ENCODE results near the gene USP9X.

DNA sequence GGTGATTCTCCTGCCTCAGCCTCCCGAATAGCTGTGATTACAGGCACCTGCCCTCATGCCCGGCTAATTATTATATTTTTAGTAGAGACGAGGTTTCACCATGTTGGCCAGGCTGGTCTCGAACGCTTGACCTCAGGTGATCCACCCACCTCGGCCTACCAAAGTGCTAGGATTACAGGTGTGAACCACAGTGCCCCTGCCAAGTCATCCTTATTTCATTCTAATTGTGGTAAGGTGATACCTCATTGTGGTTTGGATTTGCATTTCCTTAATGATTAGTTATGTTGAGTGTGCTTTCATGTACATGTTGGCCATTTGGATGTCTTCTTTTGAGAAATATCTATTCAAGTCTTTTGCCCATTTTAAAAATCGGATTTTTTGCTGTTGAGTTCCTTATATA is 93.0 kb downstream of the USP9X start:
- TF ChIP-seq, protein P1, sequence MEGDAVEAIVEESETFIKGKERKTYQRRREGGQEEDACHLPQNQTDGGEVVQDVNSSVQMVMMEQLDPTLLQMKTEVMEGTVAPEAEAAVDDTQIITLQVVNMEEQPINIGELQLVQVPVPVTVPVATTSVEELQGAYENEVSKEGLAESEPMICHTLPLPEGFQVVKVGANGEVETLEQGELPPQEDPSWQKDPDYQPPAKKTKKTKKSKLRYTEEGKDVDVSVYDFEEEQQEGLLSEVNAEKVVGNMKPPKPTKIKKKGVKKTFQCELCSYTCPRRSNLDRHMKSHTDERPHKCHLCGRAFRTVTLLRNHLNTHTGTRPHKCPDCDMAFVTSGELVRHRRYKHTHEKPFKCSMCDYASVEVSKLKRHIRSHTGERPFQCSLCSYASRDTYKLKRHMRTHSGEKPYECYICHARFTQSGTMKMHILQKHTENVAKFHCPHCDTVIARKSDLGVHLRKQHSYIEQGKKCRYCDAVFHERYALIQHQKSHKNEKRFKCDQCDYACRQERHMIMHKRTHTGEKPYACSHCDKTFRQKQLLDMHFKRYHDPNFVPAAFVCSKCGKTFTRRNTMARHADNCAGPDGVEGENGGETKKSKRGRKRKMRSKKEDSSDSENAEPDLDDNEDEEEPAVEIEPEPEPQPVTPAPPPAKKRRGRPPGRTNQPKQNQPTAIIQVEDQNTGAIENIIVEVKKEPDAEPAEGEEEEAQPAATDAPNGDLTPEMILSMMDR (conservative IDR thresholded peaks at IDR 0.05; ENCODE audit: low read depth in 2 of 2), result no peak
- TF ChIP-seq EZH2phosphoT487 (IDR thresholded peaks at IDR 0.05; ENCODE audit: unreplicated experiment) (no peak), EZH2 (IDR thresholded peaks at IDR 0.05; ENCODE audit: low read depth, unreplicated experiment) (no peak)
- TF ChIP-seq, protein P2, sequence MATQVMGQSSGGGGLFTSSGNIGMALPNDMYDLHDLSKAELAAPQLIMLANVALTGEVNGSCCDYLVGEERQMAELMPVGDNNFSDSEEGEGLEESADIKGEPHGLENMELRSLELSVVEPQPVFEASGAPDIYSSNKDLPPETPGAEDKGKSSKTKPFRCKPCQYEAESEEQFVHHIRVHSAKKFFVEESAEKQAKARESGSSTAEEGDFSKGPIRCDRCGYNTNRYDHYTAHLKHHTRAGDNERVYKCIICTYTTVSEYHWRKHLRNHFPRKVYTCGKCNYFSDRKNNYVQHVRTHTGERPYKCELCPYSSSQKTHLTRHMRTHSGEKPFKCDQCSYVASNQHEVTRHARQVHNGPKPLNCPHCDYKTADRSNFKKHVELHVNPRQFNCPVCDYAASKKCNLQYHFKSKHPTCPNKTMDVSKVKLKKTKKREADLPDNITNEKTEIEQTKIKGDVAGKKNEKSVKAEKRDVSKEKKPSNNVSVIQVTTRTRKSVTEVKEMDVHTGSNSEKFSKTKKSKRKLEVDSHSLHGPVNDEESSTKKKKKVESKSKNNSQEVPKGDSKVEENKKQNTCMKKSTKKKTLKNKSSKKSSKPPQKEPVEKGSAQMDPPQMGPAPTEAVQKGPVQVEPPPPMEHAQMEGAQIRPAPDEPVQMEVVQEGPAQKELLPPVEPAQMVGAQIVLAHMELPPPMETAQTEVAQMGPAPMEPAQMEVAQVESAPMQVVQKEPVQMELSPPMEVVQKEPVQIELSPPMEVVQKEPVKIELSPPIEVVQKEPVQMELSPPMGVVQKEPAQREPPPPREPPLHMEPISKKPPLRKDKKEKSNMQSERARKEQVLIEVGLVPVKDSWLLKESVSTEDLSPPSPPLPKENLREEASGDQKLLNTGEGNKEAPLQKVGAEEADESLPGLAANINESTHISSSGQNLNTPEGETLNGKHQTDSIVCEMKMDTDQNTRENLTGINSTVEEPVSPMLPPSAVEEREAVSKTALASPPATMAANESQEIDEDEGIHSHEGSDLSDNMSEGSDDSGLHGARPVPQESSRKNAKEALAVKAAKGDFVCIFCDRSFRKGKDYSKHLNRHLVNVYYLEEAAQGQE (IDR thresholded peaks at IDR 0.05; ENCODE audit: unreplicated experiment), result no peak
